Suprapubic skin (tissue), 4 donors: ENCODE measurements around the gene ZMYND10.

Experiments
- EP300 ChIP-seq: sonication (generic); formaldehyde crosslinking; IDR thresholded peaks from one replicate; pipeline ENCODE4 v1.6.1; 2017; ENCODE audit warnings: antibody characterized with exemption
- POLR2AphosphoS5 ChIP-seq, 3 donors: sonication (generic); formaldehyde crosslinking; IDR thresholded peaks; one replicate each; pipeline ENCODE4 v1.6.1; 2017; ENCODE audit warnings: antibody characterized with exemption in 3 of 3
- TF ChIP-seq, protein P1 (sequence below), 2 donors: fragments of 200-600 bp in 1 of 2; fragments of 450-650 bp in 1 of 2; sonication (generic) in 1 of 2; IDR thresholded peaks; one replicate each; pipeline ENCODE4 v1.5.1; 2016 to 2019; ENCODE audit warnings: antibody characterized with exemption in 2 of 2, mild to moderate bottlenecking in 1 of 2, moderate library complexity in 1 of 2

DNA sequence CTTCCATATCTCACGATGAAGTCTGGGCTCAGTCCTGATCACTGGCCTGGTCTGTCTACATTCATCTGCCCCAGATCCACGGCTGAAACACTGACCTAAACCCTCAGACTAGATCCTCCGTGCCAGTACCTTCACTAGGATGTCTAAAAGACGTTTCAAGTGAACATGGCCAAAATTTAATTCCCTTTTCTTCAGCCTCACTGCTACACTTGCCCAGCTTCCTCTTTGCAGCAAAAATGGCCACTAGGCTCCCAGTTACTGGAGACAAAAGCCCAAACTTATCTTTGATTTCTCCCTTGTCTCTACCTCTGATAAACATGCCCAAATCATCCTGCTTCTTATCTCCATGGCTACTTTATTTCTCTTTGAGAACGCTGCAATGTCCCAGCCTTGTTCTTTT, 6.6 kb downstream of the ZMYND10 start:
- TF ChIP-seq, protein P1, sequence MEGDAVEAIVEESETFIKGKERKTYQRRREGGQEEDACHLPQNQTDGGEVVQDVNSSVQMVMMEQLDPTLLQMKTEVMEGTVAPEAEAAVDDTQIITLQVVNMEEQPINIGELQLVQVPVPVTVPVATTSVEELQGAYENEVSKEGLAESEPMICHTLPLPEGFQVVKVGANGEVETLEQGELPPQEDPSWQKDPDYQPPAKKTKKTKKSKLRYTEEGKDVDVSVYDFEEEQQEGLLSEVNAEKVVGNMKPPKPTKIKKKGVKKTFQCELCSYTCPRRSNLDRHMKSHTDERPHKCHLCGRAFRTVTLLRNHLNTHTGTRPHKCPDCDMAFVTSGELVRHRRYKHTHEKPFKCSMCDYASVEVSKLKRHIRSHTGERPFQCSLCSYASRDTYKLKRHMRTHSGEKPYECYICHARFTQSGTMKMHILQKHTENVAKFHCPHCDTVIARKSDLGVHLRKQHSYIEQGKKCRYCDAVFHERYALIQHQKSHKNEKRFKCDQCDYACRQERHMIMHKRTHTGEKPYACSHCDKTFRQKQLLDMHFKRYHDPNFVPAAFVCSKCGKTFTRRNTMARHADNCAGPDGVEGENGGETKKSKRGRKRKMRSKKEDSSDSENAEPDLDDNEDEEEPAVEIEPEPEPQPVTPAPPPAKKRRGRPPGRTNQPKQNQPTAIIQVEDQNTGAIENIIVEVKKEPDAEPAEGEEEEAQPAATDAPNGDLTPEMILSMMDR (IDR thresholded peaks at IDR 0.05): no peak
- TF ChIP-seq EP300 (no peak), POLR2AphosphoS5 (IDR thresholded peaks at IDR 0.05) (no peak)
